ENCODE measurements around the gene STRC. TPM values are rescaled to one million over a fixed set of nuclear protein-coding genes. Genes with fewer than 3 reads are reported as not detected.
A peak's percentile ranks its signal among the peaks of the same experiment; 100 is the strongest.
"Not testable (repeated sequence)": the region's sequence is repeated elsewhere in the genome, so short reads cannot be mapped to it uniquely, and the experiment has no call there.

Gene STRC
- total RNA-seq, 1 donor from 2014 or later, result 0.25 TPM

GRCh38 chr15:43625106-43625505 lies 6.5 kb upstream of the STRC start:
- H3K9me3 Mint-ChIP-seq (ENCODE audit: unreplicated experiment), result no peaks in the 10 kb centered on the region
- H3K4me1 ChIP-seq (ENCODE audit: insufficient read depth, low read length), result no peaks in the 10 kb centered on the region
- no peaks in the 10 kb centered on the region for H3K36me3 ChIP-seq (ENCODE audit: insufficient read depth, low read length)
- H3K4me3 Mint-ChIP-seq (ENCODE audit: unreplicated experiment), result no peak overlapping the region
- H3K9ac ChIP-seq (ENCODE audit: low read length), result no peak overlapping the region
- no peak overlapping the region for H3K27ac Mint-ChIP-seq (ENCODE audit: unreplicated experiment)
- H3K4me2 ChIP-seq (ENCODE audit: low read length), result no peak overlapping the region
- no peak overlapping the region for H2AFZ ChIP-seq (ENCODE audit: low read depth, low read length)
- H3K36me3 Mint-ChIP-seq (ENCODE audit: low read depth, unreplicated experiment), result no peaks in the 10 kb centered on the region
- H3K79me2 ChIP-seq (ENCODE audit: insufficient read depth, low read length), result no peaks in the 10 kb centered on the region
- H3K9me3 ChIP-seq (ENCODE audit: insufficient read depth, low read depth, low read length), result no peaks in the 10 kb centered on the region
- FAIRE-seq (no peak), DNase-seq (ENCODE audit: low read depth) (no peak)
- H3K27me3 Mint-ChIP-seq (ENCODE audit: low read depth, unreplicated experiment), result peaks cover 6% of the 10 kb centered on the region
- no peaks in the 10 kb centered on the region for H3K4me1 Mint-ChIP-seq (ENCODE audit: low read depth, unreplicated experiment)
- no peak overlapping the region for H3K27ac ChIP-seq (ENCODE audit: low read depth, low read length)
- TF ChIP-seq EZH2 (IDR thresholded peaks at IDR 0.05; ENCODE audit: insufficient read depth, low read length), result no peak
- no peak for TF ChIP-seq CTCF (IDR thresholded peaks at IDR 0.05; ENCODE audit: insufficient read depth, low read depth, low read length)
- H3K4me3 ChIP-seq (ENCODE audit: insufficient read depth, low read depth, low read length), result no peak overlapping the region
- H3K27me3 ChIP-seq (ENCODE audit: insufficient read depth, low read length), result no peaks in the 10 kb centered on the region
- no peaks in the 10 kb centered on the region for H4K20me1 ChIP-seq (ENCODE audit: insufficient read depth, low read length)

GRCh38 chr15:43622068-43622799 lies 3.6 kb upstream of the STRC start:
- not testable (repeated sequence) for H3K27ac ChIP-seq (ENCODE audit: low read depth, low read length); H3K79me2 ChIP-seq (ENCODE audit: insufficient read depth, low read length); DNase-seq (ENCODE audit: low read depth); H3K27ac Mint-ChIP-seq (ENCODE audit: unreplicated experiment); H3K4me3 Mint-ChIP-seq (ENCODE audit: unreplicated experiment); H3K27me3 ChIP-seq (ENCODE audit: insufficient read depth, low read length); H3K36me3 ChIP-seq (ENCODE audit: insufficient read depth, low read length); H3K4me1 ChIP-seq (ENCODE audit: insufficient read depth, low read length); H2AFZ ChIP-seq (ENCODE audit: low read depth, low read length); H4K20me1 ChIP-seq (ENCODE audit: insufficient read depth, low read length); H3K4me1 Mint-ChIP-seq (ENCODE audit: low read depth, unreplicated experiment); H3K9me3 ChIP-seq (ENCODE audit: insufficient read depth, low read depth, low read length); FAIRE-seq; H3K9ac ChIP-seq (ENCODE audit: low read length); H3K4me2 ChIP-seq (ENCODE audit: low read length); H3K4me3 ChIP-seq (ENCODE audit: insufficient read depth, low read depth, low read length); H3K9me3 Mint-ChIP-seq (ENCODE audit: unreplicated experiment); H3K36me3 Mint-ChIP-seq (ENCODE audit: low read depth, unreplicated experiment)
- peaks cover 12% of the 10 kb centered on the region for H3K27me3 Mint-ChIP-seq (ENCODE audit: low read depth, unreplicated experiment)

GRCh38 chr15:43617750-43618149 lies 850 bp downstream of the STRC start:
- not testable (repeated sequence) for H3K27ac ChIP-seq (ENCODE audit: low read depth, low read length); DNase-seq (ENCODE audit: low read depth); H3K4me3 Mint-ChIP-seq (ENCODE audit: unreplicated experiment); H3K4me1 Mint-ChIP-seq (ENCODE audit: low read depth, unreplicated experiment); H3K9ac ChIP-seq (ENCODE audit: low read length); FAIRE-seq; H3K27me3 ChIP-seq (ENCODE audit: insufficient read depth, low read length); H3K79me2 ChIP-seq (ENCODE audit: insufficient read depth, low read length); H3K4me2 ChIP-seq (ENCODE audit: low read length); H4K20me1 ChIP-seq (ENCODE audit: insufficient read depth, low read length); H3K36me3 ChIP-seq (ENCODE audit: insufficient read depth, low read length); H3K36me3 Mint-ChIP-seq (ENCODE audit: low read depth, unreplicated experiment); H3K9me3 ChIP-seq (ENCODE audit: insufficient read depth, low read depth, low read length); H3K27ac Mint-ChIP-seq (ENCODE audit: unreplicated experiment); H2AFZ ChIP-seq (ENCODE audit: low read depth, low read length); H3K4me3 ChIP-seq (ENCODE audit: insufficient read depth, low read depth, low read length); H3K9me3 Mint-ChIP-seq (ENCODE audit: unreplicated experiment); H3K27me3 Mint-ChIP-seq (ENCODE audit: low read depth, unreplicated experiment); H3K4me1 ChIP-seq (ENCODE audit: insufficient read depth, low read length)

- H3K79me2 ChIP-seq (ENCODE audit: insufficient read depth, low read length); H3K9ac ChIP-seq (ENCODE audit: low read length); H3K4me1 Mint-ChIP-seq (ENCODE audit: low read depth, unreplicated experiment); H3K4me2 ChIP-seq (ENCODE audit: low read length); H3K27me3 ChIP-seq (ENCODE audit: insufficient read depth, low read length); FAIRE-seq; H3K4me3 ChIP-seq (ENCODE audit: insufficient read depth, low read depth, low read length); H3K27ac ChIP-seq (ENCODE audit: low read depth, low read length); H3K36me3 ChIP-seq (ENCODE audit: insufficient read depth, low read length); H3K27ac Mint-ChIP-seq (ENCODE audit: unreplicated experiment); H3K4me1 ChIP-seq (ENCODE audit: insufficient read depth, low read length); H2AFZ ChIP-seq (ENCODE audit: low read depth, low read length); H3K36me3 Mint-ChIP-seq (ENCODE audit: low read depth, unreplicated experiment); H3K9me3 Mint-ChIP-seq (ENCODE audit: unreplicated experiment); H3K4me3 Mint-ChIP-seq (ENCODE audit: unreplicated experiment); H4K20me1 ChIP-seq (ENCODE audit: insufficient read depth, low read length); H3K9me3 ChIP-seq (ENCODE audit: insufficient read depth, low read depth, low read length): not testable (repeated sequence)
- H3K27me3 Mint-ChIP-seq (ENCODE audit: low read depth, unreplicated experiment), result peaks cover 23% of the 10 kb centered on the region
- peak; percentile 13 for DNase-seq (ENCODE audit: low read depth)
Measured at GRCh38 chr15:43602233-43602632, 16.4 kb downstream of the STRC start.

- not testable (repeated sequence) for H3K9me3 Mint-ChIP-seq (ENCODE audit: unreplicated experiment)
Measured at GRCh38 chr15:43600200-43600599, 18.4 kb downstream of the STRC start.

More at GRCh38 chr15:43600200-43600599, 18.4 kb downstream of the STRC start:
- not testable (repeated sequence) for FAIRE-seq; H3K79me2 ChIP-seq (ENCODE audit: insufficient read depth, low read length); H3K27ac ChIP-seq (ENCODE audit: low read depth, low read length); H3K9me3 ChIP-seq (ENCODE audit: insufficient read depth, low read depth, low read length); H3K4me3 Mint-ChIP-seq (ENCODE audit: unreplicated experiment); H3K27ac Mint-ChIP-seq (ENCODE audit: unreplicated experiment); H3K4me1 ChIP-seq (ENCODE audit: insufficient read depth, low read length); H3K9ac ChIP-seq (ENCODE audit: low read length); H2AFZ ChIP-seq (ENCODE audit: low read depth, low read length); H3K36me3 Mint-ChIP-seq (ENCODE audit: low read depth, unreplicated experiment); H3K27me3 ChIP-seq (ENCODE audit: insufficient read depth, low read length); H3K36me3 ChIP-seq (ENCODE audit: insufficient read depth, low read length); DNase-seq (ENCODE audit: low read depth); H4K20me1 ChIP-seq (ENCODE audit: insufficient read depth, low read length); H3K4me3 ChIP-seq (ENCODE audit: insufficient read depth, low read depth, low read length); H3K4me2 ChIP-seq (ENCODE audit: low read length); H3K4me1 Mint-ChIP-seq (ENCODE audit: low read depth, unreplicated experiment)
- H3K27me3 Mint-ChIP-seq (ENCODE audit: low read depth, unreplicated experiment), result peaks cover 27% of the 10 kb centered on the region

Measured in astrocyte (in vitro differentiated cells and primary cell).